ENCODE results near the gene KISS1R. TPM values are rescaled to one million over a fixed set of nuclear protein-coding genes. Genes with fewer than 3 reads are reported as not detected.

The KISS1R gene
- total and polyA plus RNA-seq, 9 donors: 0.28 to 0.90 TPM; not detected in 7

DNA sequence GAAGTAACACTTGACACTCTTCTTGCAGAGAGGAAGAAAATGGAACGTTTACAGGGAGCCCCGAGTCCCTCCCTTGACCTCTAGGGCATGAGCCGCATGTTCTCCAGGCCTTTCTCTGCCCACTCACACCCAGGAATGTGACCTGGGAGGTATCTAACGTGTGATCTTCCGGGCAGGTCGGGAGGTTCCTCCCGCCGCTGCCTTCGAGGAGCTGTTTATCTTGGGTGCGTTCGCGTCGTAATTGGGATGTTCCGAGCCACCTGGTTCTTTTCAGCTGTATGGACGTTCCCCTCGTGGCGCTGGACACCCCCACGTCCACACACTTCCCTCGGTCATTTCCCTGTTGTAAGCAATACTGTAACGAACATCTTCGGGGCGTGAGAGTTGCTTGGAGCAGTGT, 22.3 kb downstream of the KISS1R start:
- Histone ChIP-seq H3K9me3 (no peaks in the 10 kb centered on the region), H3K36me3 (no peaks in the 10 kb centered on the region), H3K4me1 (ENCODE audit: insufficient read depth) (peaks cover 18% of the 10 kb centered on the region), H3K27ac (no peak overlapping the region), H3K27me3 (no peaks in the 10 kb centered on the region), H3K4me3 (no peak overlapping the region)
- 85 to 88% (median 87%) methylated on average over 22 of the region's 22 CpGs for WGBS, 3 donors
- intact Hi-C loops (cut with DNase I): loop anchor here in 1 of 4 donors (10.0 kb wide), 1 partner anchor 265 kb away; the partner anchor contains the start of gene FSTL3
- TF ChIP-seq, protein P1, sequence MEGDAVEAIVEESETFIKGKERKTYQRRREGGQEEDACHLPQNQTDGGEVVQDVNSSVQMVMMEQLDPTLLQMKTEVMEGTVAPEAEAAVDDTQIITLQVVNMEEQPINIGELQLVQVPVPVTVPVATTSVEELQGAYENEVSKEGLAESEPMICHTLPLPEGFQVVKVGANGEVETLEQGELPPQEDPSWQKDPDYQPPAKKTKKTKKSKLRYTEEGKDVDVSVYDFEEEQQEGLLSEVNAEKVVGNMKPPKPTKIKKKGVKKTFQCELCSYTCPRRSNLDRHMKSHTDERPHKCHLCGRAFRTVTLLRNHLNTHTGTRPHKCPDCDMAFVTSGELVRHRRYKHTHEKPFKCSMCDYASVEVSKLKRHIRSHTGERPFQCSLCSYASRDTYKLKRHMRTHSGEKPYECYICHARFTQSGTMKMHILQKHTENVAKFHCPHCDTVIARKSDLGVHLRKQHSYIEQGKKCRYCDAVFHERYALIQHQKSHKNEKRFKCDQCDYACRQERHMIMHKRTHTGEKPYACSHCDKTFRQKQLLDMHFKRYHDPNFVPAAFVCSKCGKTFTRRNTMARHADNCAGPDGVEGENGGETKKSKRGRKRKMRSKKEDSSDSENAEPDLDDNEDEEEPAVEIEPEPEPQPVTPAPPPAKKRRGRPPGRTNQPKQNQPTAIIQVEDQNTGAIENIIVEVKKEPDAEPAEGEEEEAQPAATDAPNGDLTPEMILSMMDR (IDR thresholded peaks at IDR 0.05): no peak
- TF ChIP-seq POLR2A (IDR thresholded peaks at IDR 0.05) (no peak), EP300 (IDR thresholded peaks at IDR 0.05) (no peak)
- DNase-seq: no peak

DNA sequence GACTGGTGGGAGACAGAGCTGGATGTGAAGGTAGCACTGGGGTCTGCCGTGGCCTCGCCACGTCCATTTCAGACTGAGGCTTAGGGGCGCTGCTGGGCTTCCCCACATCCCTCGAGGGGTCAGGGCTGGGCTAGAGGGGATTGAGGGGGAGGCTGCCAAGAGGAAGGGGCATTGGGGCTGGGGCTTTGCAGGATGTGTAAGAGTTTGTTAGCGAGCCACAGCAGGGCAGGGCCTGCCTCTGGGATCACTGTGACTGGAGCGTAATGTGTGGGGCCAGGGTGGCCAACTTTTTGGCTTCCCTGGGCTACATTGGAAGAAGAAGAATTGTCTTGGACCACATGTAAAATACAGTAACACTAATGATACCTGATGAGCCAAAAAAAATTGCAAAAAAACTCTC, 22.8 kb downstream of the KISS1R start:
- H3K9me3 ChIP-seq: no peaks in the 10 kb centered on the region
- H3K27me3 ChIP-seq: no peaks in the 10 kb centered on the region
- DNase-seq: no peak
- H3K27ac ChIP-seq: no peak overlapping the region
- TF ChIP-seq POLR2A (IDR thresholded peaks at IDR 0.05): no peak
- TF ChIP-seq, protein P1 (IDR thresholded peaks at IDR 0.05): no peak
- TF ChIP-seq EP300 (IDR thresholded peaks at IDR 0.05): no peak
- intact Hi-C loops (cut with DNase I): loop anchor here in 1 of 4 donors (10.0 kb wide), 1 partner anchor 265 kb away; the partner anchor contains the start of gene FSTL3
- peaks cover 16% of the 10 kb centered on the region for H3K4me1 ChIP-seq (ENCODE audit: insufficient read depth)
- H3K36me3 ChIP-seq: no peaks in the 10 kb centered on the region
- WGBS, 3 donors: 96 to 98% (median 98%) methylated on average over 7 of the region's 7 CpGs
- H3K4me3 ChIP-seq: no peak overlapping the region

DNA sequence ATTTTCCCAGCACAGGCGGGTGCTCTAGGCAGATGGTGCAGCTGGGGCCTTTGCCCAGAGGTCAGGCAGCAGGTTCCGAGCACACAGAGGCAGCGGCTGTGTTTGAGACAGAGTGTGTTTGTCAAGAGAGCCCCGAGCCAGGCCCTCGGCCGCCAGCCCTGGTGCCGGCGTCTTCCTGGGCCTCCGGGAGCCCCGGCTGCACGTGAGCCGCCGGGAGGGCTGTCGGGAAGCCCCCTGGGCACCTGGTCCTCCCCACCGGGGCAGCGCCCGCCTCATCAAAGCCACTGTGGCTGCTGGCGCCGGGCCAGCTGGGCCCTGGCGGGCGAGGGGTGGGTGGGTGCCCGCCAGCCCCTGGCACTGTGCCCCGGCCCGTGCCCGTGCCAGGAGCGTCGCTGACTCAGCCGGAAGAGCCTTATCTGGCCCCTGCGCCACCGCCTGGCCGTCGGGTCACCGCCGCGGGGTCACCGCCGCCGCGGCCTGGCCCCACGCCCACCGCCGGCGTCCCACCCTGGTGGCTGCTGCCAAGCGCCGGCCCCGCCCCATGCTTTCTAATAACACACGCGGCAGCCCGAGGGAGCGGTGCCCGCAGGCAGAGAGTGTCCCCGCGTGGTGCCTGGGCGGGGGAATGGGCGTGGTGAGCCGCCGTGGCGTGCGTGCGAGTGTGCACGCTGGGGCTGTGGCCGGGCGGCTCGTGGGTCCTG, 23.6 kb downstream of the KISS1R start:
- H3K9me3 ChIP-seq: no peaks in the 10 kb centered on the region
- 68 to 72% (median 69%) methylated on average over 54 to 64 of the region's 64 CpGs for WGBS, 3 donors
- H3K4me1 ChIP-seq (ENCODE audit: insufficient read depth): peaks cover 12% of the 10 kb centered on the region
- TF ChIP-seq POLR2A (IDR thresholded peaks at IDR 0.05) (no peak), EP300 (IDR thresholded peaks at IDR 0.05) (no peak)
- TF ChIP-seq, protein P1 (IDR thresholded peaks at IDR 0.05): no peak
- no peaks in the 10 kb centered on the region for H3K36me3 ChIP-seq
- intact Hi-C loops (cut with DNase I): no loop called here
- DNase-seq: peak in 3 of 5 donors; percentile 47 to 57 (median 48)
- no peaks in the 10 kb centered on the region for H3K27me3 ChIP-seq
- H3K27ac ChIP-seq: no peak overlapping the region
- H3K4me3 ChIP-seq: no peak overlapping the region

DNA sequence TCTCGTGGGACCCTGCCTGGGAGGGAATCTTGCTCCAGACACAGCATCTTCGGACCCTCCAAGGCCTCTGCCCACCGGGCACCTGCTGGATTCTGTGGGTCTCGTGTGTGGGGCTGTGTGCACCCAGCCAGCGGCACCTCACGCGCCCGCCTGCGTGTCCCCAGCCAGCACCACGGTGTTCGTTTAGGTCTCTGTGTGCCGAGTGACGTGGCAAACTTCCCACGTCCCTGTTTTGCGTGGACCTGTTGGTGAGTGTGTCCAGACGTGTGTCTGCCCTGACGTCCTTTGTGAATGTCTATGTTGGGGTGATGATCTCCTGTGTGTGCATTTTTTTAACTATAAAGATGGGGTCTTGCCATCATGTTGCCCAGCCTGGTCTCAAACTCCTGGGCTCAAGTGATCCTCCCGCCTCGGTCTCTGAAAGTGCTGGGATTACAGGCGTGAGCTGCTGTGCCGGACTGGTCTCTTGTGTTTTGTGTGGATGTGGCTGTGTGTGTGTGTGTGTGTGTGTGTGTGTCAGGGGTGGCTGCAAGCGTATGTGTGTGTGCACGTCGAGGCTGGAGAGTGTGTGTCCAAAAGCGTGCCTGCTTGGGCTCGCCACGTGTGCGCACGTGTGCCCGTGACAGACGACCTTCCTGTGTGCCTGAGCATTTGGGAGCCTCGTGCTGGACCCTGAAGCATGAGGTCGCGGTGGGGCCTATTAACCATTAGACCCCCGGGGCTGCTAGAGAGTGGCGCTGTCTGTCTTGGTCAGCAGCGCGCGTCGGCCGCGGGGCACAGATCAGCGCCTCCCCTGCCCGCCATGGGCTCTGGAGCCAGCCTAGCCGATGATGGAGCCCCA, 24.4 kb downstream of the KISS1R start:
- intact Hi-C loops (cut with DNase I): no loop called here

More for the DNA sequence above, 24.4 kb downstream of the KISS1R start:
- Histone ChIP-seq H3K27ac (no peak overlapping the region), H3K4me1 (ENCODE audit: insufficient read depth) (peaks cover 12% of the 10 kb centered on the region), H3K36me3 (no peaks in the 10 kb centered on the region), H3K9me3 (no peaks in the 10 kb centered on the region), H3K4me3 (no peak overlapping the region), H3K27me3 (no peaks in the 10 kb centered on the region)
- TF ChIP-seq EP300 (IDR thresholded peaks at IDR 0.05) (no peak), POLR2A (IDR thresholded peaks at IDR 0.05) (no peak)
- TF ChIP-seq, protein P1 (IDR thresholded peaks at IDR 0.05): no peak
- no peak for DNase-seq
- 87 to 90% (median 88%) methylated on average over 44 to 45 of the region's 45 CpGs for WGBS, 3 donors
